Adrenal gland (tissue), 5 donors: Measurements from ENCODE around the gene HLTF.

Source experiments
- CTCF ChIP-seq, 6 experiments: fragments of 450-650 bp in 4 of 6; fragments of 200-600 bp in 2 of 6; sonication (generic) in 1 of 6; IDR thresholded peaks; 1 replicate in 5 of 6; 2 replicates in 1 of 6; pipeline versions ENCODE4 v1.5.1 to v1.8.0; 2016 to 2021; ENCODE audit warnings: antibody characterized with exemption in 6 of 6, mild to moderate bottlenecking in 2 of 6, moderate library complexity in 1 of 6
- POLR2A ChIP-seq, 2 donors: fragments of 450-650 bp; IDR thresholded peaks; one replicate each; pipeline ENCODE4 v1.6.1; 2017; ENCODE audit warnings: antibody characterized with exemption in 2 of 2, mild to moderate bottlenecking in 2 of 2, moderate library complexity in 1 of 2
- donor health status: DM: no; HTN: no; CAD: no.

GRCh38 chr3:149104484-149104883 is 18.2 kb upstream of the HLTF start:
- TF ChIP-seq CTCF (IDR thresholded peaks at IDR 0.05) (no peak), POLR2A (IDR thresholded peaks at IDR 0.05) (no peak)
